Activated CD8-positive, alpha-beta memory T cell treated with anti-CD3 and anti-CD28 coated beads, Interleukin-2, amount 50 U/mL, for 48 hours (primary cell): ENCODE results near the gene AKAP1.

Experiments
- DNase-seq: peaks from one replicate; pipeline ENCODE4 v3.0.0-alpha.2; 2020

The AKAP1 gene, protein sequence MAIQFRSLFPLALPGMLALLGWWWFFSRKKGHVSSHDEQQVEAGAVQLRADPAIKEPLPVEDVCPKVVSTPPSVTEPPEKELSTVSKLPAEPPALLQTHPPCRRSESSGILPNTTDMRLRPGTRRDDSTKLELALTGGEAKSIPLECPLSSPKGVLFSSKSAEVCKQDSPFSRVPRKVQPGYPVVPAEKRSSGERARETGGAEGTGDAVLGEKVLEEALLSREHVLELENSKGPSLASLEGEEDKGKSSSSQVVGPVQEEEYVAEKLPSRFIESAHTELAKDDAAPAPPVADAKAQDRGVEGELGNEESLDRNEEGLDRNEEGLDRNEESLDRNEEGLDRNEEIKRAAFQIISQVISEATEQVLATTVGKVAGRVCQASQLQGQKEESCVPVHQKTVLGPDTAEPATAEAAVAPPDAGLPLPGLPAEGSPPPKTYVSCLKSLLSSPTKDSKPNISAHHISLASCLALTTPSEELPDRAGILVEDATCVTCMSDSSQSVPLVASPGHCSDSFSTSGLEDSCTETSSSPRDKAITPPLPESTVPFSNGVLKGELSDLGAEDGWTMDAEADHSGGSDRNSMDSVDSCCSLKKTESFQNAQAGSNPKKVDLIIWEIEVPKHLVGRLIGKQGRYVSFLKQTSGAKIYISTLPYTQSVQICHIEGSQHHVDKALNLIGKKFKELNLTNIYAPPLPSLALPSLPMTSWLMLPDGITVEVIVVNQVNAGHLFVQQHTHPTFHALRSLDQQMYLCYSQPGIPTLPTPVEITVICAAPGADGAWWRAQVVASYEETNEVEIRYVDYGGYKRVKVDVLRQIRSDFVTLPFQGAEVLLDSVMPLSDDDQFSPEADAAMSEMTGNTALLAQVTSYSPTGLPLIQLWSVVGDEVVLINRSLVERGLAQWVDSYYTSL

DNA sequence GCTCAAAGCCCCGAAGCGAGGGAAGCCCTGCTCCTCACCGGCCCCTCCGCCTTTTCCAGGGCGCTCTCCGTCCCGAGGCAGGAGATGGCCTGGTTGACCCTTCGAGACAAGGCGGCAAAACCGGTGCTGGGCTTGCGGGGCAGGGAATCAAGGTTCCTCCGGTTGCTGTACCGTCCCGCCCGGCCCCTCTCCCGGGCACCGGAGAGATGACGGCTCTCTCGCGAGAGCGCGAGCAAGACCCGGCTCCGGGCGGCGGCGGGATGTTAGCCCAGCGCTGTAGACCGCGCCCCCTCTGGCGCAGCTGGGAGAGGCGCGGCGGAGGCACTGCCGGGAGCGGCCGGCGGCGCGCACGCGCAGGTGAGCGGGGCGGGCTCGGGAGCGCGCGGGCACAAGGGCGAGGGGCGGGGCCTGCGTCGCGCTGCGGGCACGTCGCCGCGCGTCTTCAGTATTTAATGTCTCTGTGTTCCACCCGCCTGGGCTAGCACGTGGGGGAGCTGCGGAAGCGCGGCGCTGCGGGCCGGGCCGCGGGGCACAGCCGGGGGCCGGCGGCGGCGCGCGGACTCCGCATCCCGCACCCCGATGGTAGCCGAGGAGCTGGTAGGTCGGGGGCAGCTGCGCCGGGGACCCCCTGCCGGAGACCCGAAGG is at the start of gene AKAP1:
Gene AKAP1, plus strand, starts transcription at position 445 of the 646 bp plus-strand sequence. CDS start 20,219 bp downstream, outside the sequence.
- DNase-seq: peak; percentile 96

DNA sequence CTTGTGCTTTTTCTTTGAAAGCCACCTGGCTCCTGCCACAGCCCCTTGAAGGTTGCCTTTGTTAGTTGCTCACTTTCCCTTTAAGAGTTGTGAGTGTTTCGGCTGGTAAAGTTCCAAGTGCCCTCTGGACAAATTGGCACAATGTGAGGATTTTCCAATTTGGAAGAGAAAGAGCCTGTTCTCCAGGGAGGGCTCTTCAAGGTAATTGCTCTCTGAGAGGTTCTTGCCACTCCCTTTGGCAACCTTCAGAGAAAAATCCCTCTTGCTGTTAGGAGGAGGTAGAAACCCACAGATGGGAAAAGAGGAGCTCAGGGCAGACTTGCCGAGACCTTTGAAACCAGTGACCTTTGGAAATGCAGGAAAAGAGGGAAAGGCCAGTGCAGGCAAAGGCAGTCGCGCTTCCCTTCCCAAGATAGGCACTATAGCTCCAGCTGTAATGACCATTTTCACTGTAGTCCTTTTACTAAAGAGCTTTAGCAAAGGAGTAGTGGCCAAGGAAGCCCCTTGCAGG is 49.0 kb upstream of the AKAP1 start:
- DNase-seq: no peak

DNA sequence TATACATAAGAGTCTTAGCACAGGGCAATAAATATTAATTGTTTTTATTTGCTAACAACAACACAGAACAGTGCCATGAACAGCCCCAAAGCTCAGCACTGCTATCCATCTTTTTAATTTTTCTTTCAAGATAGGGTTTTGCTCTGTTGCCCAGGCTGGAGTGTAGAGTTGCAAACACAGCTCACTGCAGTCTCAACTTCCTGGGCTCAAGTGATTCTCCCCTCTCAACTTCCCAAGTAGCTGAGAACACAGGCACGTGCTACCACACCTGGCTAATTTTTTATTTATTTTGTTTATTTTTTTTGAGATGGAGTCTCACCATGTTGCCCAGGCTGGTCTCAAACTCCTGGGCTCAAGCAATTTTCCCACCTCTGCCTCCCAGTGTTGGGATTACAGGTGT is 47.6 kb upstream of the AKAP1 start:
- no peak for DNase-seq

DNA sequence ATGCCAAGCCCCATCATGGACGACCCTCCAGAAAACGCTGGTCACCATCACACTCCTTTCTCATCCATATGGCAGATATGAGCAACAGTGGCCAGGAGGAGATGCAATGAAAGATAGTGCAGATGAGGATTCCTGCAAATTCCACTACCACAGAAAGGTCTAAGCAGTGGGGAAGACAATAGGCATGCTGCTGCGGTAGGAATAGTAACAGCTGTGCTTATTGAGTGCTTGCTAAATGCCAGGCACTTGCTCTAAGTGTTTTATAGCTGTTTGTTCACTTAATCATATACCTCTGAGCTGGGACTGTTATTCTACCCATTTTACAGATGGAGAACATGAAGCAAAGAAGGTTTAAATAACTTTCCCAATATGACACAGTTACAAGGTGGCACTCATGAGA is 46.6 kb upstream of the AKAP1 start:
- DNase-seq: no peak

DNA sequence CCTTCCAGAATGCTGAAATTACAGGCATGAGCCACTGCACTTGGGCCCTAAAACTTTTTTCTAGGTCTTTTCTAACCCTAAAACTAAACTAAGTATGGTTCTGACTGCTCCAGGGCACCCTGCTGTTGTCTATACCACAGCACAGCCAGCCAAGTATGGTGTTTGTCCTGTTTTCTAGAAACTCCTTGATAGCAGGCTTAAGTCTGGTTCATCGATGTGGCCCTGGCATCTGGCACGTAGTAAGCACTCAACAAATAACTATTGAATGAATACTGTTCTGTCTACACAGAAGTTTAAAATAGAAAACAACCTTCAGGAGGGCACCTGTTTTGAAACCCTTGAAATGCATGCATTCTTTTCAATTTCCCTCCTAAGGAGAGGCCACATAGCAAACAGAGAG is 44.5 kb upstream of the AKAP1 start:
- DNase-seq: no peak

DNA sequence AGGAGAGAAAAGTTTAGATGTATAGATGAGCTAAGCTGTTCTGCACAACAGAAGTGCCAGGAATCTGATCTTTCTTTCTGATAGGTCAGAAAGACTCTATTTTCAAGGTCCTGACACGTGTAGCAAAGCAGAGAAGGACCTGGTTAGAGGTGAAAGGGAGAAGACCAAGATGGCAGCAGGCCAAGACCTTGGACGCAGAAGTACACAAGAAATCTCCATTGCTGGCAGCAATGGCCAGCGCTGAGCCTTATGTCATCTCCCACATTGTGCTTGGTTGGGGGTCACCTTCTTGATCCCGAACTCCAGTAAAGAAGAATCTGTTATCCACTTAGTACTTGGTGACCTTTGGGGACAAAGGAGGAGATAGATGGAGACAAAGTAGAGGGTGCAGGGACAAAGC is 41.8 kb upstream of the AKAP1 start:
- no peak for DNase-seq

DNA sequence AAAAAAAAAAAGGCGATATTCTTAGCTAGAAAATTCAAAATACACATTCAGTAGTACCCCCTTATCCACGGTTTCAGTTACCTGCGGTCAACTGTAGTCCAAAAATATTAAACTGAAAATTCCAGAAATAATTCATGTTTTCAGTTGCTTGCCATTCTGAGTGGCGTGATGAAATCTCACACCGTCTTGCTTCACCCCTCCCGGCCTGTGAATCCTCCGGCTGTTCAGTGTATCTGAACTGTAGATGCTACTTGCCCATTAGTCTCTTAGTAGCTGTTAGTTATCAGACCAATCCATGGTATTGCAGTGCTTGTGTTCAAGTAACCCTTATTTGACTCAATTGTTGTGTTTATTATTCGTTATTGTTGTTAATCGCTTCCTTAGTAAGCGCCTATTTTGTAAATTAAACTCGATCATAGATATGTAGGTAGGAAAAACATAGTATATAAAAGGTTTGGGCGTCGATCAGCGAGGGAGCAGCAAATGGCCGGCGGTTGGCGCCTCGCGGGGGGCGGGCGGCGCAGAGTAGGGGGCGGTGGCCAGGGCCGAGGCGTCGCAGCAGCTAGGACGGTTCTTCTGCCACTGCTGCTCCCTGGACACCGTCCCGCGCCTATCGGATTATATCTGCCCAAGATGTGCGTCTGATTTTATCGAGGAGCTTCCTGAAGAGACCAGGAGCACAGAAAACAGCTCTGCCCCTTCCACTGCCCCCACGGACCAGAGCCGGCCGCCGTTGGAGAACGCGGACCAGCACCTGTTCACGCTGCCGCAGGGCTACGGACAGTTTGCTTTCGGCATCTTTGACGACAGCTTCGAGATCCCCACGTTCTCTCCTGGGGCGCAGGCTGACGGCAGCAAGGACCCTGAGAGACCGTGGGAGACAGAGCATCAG is 39.8 kb upstream of the AKAP1 start:
- peak; percentile 56 for DNase-seq

DNA sequence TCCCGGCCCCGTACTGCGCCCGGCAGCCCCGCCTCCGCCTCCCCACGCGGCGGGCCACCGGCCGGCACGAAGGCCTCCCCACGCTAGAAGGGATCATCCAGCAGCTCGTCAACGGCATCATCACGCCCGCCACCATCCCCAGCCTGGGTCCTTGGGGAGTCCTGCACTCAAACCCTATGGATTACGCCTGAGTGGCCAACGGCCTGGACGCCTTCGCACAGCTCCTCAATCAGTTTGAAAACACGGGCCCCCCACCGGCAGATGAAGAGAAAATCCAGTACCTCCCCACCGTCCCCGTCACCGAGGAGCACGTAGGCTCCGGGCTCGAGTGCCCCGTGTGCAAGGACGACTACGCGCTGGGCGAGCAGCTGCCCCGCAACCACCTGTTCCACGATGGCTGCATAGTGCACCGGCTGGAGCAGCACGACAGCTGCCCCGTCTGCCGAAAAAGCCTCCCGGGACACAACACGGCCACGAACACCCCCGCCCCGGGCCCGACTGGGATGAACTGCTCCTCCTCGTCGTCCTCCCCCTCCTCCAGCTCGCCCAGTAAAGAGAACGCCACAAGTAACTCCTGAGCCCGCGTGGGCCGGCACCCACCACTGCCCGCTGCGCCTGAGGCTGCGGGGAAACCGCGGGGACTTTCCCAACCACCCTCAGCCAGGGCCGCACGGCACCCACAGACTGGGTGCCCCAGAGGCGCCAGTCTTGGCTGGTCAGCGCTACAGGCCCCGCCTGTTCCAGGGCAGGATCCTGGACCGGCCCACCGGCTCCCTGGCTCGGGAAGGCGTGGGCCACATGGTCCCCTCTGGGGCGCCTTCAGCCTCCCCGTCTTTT is 39.0 kb upstream of the AKAP1 start:
- peak; percentile 65 for DNase-seq

DNA sequence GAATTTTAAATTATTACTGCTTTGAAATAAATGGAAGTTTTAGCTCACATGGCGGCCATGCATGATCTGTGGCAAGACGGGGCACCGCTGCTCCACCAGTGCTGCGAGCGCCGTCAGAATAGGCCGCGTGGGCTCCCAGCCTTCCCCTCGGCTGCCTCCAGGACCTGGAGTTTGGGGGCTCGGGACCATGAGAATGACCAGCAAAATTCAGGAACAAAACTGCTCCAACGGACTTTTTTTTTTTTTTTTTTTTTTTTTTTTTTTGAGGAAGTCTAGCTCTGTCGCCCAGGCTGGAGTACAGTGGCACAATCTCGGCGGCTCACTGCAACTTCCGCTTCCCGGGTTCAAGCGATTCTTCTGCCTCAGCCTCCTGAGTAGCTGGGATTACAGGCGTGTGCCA is 38.3 kb upstream of the AKAP1 start:
- no peak for DNase-seq

DNA sequence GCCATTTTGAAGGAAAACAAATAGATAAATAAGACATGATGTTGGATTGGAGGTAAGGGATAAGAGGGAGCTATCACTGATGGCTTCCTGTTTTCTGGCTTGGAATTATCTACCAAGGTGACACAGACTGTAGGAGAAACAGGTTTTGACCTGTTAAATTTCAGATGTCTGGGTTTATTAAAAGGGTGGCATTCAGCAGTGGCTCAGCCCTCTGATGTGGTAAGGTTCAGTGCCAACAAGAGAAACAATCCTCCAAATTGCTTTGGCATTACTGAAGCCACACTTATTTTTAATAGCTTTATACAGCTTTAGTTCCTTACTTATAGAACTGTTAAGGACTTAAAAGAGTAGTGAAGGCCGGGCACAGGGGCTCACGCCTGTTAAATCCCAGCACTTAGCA is 37.0 kb upstream of the AKAP1 start:
- no peak for DNase-seq

DNA sequence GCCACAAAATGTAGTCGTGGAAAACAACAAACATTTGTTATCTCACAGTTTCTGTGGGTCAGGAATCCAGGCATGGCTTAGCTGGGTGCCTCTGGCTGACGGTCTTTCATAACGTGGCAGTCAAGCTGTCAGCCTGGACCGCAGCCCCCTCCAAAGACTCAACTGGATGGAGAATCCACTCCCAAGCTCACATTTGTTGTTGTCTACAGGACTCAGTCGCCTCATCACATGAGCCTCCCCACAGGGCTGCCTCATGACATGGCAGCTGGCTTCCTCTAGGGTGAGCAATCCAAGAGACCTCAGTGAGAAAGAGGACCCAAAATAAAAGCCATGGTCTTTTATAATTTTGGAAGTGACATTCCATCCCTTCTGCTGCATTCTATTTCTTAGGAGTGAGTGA is 34.7 kb upstream of the AKAP1 start:
- no peak for DNase-seq

DNA sequence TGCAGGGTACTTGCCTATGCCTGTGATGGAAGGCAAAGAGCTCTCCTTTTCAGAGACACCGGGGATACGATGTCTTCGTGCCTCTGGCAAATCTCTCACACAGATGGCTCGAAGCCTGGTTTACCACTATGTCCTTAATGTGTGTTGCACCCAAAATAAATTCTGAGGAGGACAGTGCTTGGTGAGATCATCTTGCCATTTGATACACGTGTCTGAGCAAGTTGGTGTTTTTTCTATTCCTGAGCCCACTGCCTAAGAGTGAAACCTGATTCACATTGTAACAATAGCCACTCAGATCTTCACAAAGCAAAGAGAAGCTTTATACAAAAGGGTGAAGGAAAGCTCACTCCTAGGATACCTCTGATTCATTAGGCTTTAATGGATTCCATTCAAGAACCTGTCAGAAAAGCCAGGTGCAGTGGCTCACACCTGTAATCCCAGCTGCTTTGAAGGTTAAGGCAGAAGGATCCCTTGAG is 33.1 kb upstream of the AKAP1 start:
- no peak for DNase-seq

DNA sequence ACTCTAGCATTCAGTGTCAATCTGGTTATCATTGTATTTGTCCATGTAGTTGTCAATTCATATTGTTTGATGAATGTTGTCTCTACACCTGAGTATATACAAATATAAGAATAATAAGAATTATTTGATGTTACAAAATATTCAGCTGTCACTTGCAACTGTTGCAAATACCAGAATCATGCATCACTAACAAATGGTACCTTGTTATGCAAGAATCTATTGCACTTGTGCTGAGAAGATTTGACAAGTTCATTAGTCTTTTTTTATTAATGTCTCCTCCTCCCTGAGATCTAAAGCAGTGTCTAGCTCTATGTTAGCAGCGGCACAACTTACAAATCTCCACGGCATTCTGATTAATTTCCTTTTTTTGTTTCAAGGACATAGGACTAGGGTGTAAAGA is 22.2 kb upstream of the AKAP1 start:
- no peak for DNase-seq

DNA sequence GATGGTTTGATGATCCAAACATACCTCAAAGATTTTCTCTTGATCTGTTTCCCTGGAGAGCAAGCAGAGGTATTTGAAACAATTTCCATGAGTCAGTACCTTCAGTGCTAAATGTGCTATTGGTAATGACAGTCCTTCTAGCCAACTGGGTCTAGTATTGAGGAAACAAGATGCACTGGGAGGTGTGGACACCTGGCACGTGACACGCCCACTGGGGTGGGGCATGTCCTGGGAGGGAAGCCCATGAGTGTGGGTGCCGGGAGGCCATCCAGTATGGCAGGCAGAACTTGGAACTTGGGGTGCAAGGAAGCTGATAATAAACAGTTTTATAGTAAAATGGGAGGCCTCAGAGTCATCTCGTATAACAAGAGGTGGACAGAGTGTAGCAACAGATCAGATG is 17.9 kb upstream of the AKAP1 start:
- DNase-seq: no peak

DNA sequence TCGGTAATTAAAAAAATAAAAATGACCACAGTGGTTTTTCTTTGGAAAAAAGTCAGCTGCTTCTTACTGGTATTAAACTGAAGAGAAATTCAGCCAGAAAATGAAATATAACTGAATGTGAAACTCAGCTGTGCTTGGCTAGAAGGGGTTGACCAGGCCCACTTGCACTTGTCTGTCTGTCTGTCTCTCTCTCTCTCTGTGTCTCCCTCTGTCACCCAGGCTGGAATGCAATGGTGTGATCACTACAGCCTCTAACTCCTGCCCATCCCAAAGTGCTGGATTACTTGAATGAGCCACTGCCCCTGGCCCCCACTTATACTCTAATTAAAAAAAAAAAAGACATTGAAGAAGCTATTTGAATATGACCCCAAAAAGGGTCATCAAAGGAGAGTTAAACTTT is 17.3 kb upstream of the AKAP1 start:
- no peak for DNase-seq

DNA sequence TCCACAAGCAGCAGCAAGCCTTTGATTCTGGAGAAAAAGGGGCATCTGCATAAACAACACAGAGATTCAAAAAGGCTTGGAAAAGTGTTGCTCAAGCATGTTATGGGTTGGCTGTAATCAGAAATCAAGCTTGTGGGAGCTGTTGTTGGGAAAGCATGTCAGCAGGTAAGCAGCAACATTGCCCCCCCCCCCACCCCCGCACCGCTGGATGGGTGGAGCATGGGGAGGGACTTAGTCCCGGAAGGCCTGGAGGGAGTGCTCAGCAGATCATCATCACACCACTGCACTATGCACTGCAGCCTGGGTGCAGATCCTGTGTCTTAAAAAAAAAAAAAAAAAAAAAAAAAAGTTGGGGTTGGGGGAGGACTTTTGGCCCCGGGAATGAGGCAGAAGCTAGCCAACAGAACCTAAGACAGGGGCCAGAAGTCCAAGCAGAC is 16.8 kb upstream of the AKAP1 start:
- no peak for DNase-seq

DNA sequence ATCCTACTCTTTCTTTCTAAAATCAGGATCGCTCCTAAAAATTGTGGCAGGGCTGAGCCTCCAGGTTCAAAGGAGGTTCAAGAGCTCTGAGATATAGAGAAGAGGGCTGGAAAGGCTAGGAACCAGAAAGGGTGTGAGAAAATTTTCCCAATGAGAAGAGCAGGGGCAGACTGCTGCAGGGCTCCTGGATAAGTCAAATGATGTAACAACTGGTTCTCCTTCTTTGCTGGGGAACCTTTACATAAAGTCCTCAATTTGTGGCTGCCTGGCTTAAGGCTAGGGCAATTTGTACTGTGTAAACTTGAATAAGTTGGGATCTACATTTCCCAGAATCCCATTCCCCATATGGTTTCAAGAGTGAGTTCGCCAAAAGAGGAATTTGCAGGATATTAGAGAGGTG is 16.3 kb upstream of the AKAP1 start:
- DNase-seq: no peak

DNA sequence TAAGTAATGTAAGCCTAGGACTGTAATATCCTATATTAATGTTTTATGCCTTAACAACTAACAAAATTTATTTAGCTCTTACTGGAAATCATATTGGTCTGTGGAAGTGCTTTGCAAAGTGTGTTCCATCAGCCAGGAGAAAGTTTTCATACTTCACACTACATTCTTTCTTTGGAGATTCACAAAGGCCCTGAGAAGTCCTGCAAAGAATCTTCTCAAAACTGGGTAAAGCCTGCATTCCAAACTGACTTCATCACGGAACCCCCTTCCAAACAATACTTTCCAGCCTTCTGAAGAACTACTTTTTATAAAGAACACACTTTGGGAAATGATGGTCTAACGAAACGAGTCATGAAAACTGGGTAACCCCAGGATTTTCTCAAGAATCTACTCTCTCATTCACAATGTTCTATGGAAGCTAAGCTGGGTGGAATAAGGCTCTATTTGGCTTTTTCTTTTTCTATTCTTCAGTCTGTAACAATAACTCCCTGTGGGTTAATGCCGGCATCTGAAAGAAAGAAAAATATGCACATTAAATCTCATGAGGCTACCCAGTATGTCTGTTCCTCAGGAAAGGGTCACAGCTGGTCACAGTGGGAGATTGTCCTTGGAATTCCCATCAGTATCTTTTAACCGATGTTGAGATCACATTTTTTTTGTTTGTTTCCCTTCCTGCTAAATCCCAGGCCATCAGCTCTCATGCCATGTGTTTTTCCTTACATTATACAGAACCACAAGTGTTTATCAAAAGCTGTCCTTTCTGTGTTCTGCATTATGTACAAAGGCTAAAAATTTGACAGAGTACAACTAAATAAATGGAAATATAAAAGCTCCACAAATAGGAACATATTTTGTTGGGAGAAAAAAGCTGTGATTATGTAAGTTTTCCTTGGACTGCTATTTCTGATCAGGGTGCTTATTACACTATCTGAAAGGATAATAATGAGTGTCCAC is 12.8 kb upstream of the AKAP1 start:
- DNase-seq: no peak

DNA sequence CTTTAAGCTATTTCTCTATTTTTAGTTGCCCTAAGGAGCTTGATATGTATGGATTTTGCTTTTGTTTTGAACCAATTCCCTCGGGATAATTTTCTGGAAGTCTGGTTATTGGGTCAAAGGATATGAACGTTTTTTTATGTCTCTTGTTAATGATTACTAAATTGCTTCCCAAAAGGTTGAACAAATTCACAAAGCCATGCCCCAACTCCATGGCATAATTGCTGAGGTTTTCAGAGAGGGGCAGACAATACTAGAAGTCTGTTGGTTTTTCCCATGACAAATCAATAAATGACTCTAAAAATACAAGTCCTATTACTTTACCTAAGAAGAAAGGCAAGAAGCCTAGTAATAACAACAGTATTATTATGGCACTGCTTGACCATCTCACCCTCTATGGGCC is 11.4 kb upstream of the AKAP1 start:
- no peak for DNase-seq

DNA sequence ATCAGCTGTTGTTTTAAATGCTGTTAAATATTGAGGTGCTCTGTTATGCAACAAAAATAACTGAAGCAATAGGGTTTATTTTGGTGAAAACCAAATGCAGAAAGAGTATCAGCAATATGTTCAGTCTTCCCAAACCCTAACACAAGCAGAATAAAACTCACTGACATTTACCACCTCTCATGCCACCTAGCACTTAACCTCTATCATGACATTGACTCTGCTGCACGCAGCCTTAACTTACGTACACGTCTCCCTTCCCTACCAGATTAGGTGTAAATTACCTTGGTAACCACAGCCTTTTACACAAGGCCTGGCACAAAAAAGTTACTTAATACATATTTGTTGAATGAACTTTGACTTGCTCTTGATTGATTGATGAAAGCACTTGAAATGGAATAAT is 9.9 kb upstream of the AKAP1 start:
- no peak for DNase-seq
